Astrocyte (in vitro differentiated cells and primary cell): ENCODE data around the gene TTC23. TPM values are rescaled to one million over a fixed set of nuclear protein-coding genes. Genes with fewer than 3 reads are reported as not detected.

Experiments
- DNase-seq: peaks from one replicate; pipeline ENCODE4 v3.0.0-alpha.2; 2010; ENCODE audit warnings: low read depth
- FAIRE-seq: peaks from 2 replicates; lab custom pipeline; 2011; peaks lifted over from hg19 to GRCh38; lab: Jason Lieb, UNC
- H2AFZ ChIP-seq: 2 replicates; pipeline ENCODE4 v1.6.0; 2012; ENCODE audit warnings: low read depth, low read length, inconsistent platforms
- H3K27ac ChIP-seq: 2 replicates; pipeline ENCODE4 v1.5.1; 2011; ENCODE audit warnings: low read depth, low read length, inconsistent platforms
- H3K27me3 ChIP-seq: 2 replicates; pipeline ENCODE4 v1.6.0; 2011; ENCODE audit warnings: low read length, inconsistent platforms; ENCODE audit not compliant: insufficient read depth
- H3K36me3 ChIP-seq: 2 replicates; pipeline ENCODE4 v1.5.1; 2011; ENCODE audit warnings: low read length, inconsistent platforms; ENCODE audit not compliant: insufficient read depth
- H3K4me1 ChIP-seq: 2 replicates; pipeline ENCODE4 v1.5.1; 2011; ENCODE audit warnings: low read length, inconsistent platforms; ENCODE audit not compliant: insufficient read depth
- H3K4me2 ChIP-seq: 2 replicates; pipeline ENCODE4 v1.6.0; 2012; ENCODE audit warnings: low read length, inconsistent platforms
- H3K4me3 ChIP-seq: 2 replicates; pipeline ENCODE4 v1.5.1; 2011; ENCODE audit warnings: low read depth, mild to moderate bottlenecking, low read length, inconsistent platforms; ENCODE audit not compliant: insufficient read depth
- H3K79me2 ChIP-seq: 2 replicates; pipeline ENCODE4 v1.6.0; 2012; ENCODE audit warnings: mild to moderate bottlenecking, low read length, inconsistent platforms; ENCODE audit not compliant: insufficient read depth
- H3K9ac ChIP-seq: 2 replicates; pipeline ENCODE4 v1.6.0; 2012; ENCODE audit warnings: mild to moderate bottlenecking, low read length, inconsistent platforms
- H3K9me3 ChIP-seq: 2 replicates; pipeline ENCODE4 v1.5.1; 2012; ENCODE audit warnings: low read depth, mild to moderate bottlenecking, low read length, inconsistent platforms; ENCODE audit not compliant: insufficient read depth
- H4K20me1 ChIP-seq: 2 replicates; pipeline ENCODE4 v1.6.0; 2012; ENCODE audit warnings: low read length, inconsistent platforms; ENCODE audit not compliant: insufficient read depth
- H3K27ac Mint-ChIP-seq: one replicate; pipeline ENCODE4 v1.8.0; 2021; ENCODE audit warnings: mild to moderate bottlenecking, mixed read lengths; ENCODE audit not compliant: unreplicated experiment
- H3K27me3 Mint-ChIP-seq: one replicate; pipeline ENCODE4 v1.8.0; 2021; ENCODE audit warnings: low read depth, mixed read lengths; ENCODE audit not compliant: unreplicated experiment
- H3K36me3 Mint-ChIP-seq: one replicate; pipeline ENCODE4 v1.8.0; 2021; ENCODE audit warnings: low read depth, mixed read lengths; ENCODE audit not compliant: unreplicated experiment
- H3K4me1 Mint-ChIP-seq: one replicate; pipeline ENCODE4 v1.8.0; 2021; ENCODE audit warnings: low read depth, mixed read lengths; ENCODE audit not compliant: unreplicated experiment
- H3K4me3 Mint-ChIP-seq: one replicate; pipeline ENCODE4 v1.8.0; 2021; ENCODE audit warnings: mild to moderate bottlenecking, moderate library complexity, mixed read lengths; ENCODE audit not compliant: unreplicated experiment
- H3K9me3 Mint-ChIP-seq: one replicate; pipeline ENCODE4 v1.8.0; 2021; ENCODE audit warnings: mild to moderate bottlenecking, mixed read lengths; ENCODE audit not compliant: unreplicated experiment
- CTCF ChIP-seq: IDR thresholded peaks from 2 replicates; pipeline ENCODE4 v1.5.1; 2011; ENCODE audit warnings: low read depth, mild to moderate bottlenecking, inconsistent platforms, low read length, moderate library complexity; ENCODE audit not compliant: insufficient read depth
- EZH2 ChIP-seq: IDR thresholded peaks from 2 replicates; pipeline ENCODE4 v1.6.1; 2012; ENCODE audit warnings: mild to moderate bottlenecking, low read length, inconsistent platforms; ENCODE audit not compliant: insufficient read depth
- total RNA-seq: library from RNA; stranded (reverse); gene quantifications from 2 replicates; pipeline ENCODE4 v1.2.1, GENCODE V29; 2021

TTC23 gene
- total RNA-seq, 1 donor from 2014 or later = 20.2 TPM

- Mint-ChIP-seq H3K4me3 (no peak overlapping the region), H3K27me3 (no peaks in the 10 kb centered on the region), H3K27ac (no peak overlapping the region), H3K36me3 (peaks cover 10% of the 10 kb centered on the region), H3K9me3 (peaks cover 4% of the 10 kb centered on the region), H3K4me1 (peaks cover 19% of the 10 kb centered on the region)
- H3K4me3 ChIP-seq = no peak overlapping the region
- no peak for FAIRE-seq
- no peaks in the 10 kb centered on the region for H4K20me1 ChIP-seq
- H2AFZ ChIP-seq = no peak overlapping the region
- H3K27ac ChIP-seq = no peak overlapping the region
- H3K4me2 ChIP-seq = no peak overlapping the region
- no peaks in the 10 kb centered on the region for H3K9me3 ChIP-seq
- H3K4me1 ChIP-seq = no peaks in the 10 kb centered on the region
- H3K36me3 ChIP-seq = no peaks in the 10 kb centered on the region
- H3K9ac ChIP-seq = no peak overlapping the region
- no peak for DNase-seq
- no peaks in the 10 kb centered on the region for H3K27me3 ChIP-seq
- TF ChIP-seq EZH2 (no peak), CTCF (no peak)
- H3K79me2 ChIP-seq = no peaks in the 10 kb centered on the region
Measured at GRCh38 chr15:99265541-99266070, 16.2 kb upstream of the TTC23 start.

DNA sequence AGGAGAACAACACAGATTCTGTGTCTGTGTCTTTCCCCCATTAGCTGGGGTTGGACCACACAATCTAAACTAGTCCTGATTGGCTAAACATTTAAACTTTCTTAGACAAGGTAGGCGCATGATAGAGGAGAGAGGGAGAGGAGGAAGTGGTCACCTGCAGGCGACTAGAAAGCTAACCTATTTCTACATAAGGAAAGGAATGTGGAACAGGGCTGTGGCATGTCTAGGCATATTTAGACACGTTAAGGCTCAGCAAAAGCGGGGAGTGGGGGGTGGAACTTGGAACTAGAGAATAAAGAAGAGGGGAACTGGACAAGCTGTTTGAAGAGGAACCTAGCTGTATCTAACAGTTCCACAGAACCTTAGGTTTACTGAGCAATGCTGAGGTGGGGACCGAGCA, 14.7 kb upstream of the TTC23 start:
- Mint-ChIP-seq H3K36me3 (peaks cover 10% of the 10 kb centered on the region), H3K27ac (peak overlapping the region; percentile 64), H3K27me3 (no peaks in the 10 kb centered on the region), H3K4me1 (peaks cover 19% of the 10 kb centered on the region), H3K9me3 (peaks cover 4% of the 10 kb centered on the region), H3K4me3 (peak overlapping the region; percentile 6)
- TF ChIP-seq EZH2 = no peak
- no peak for TF ChIP-seq CTCF
- no peak overlapping the region for H3K4me2 ChIP-seq
- H3K9me3 ChIP-seq = no peaks in the 10 kb centered on the region
- H3K36me3 ChIP-seq = no peaks in the 10 kb centered on the region
- FAIRE-seq (no peak), DNase-seq (no peak)
- H3K4me1 ChIP-seq = no peaks in the 10 kb centered on the region
- H4K20me1 ChIP-seq = no peaks in the 10 kb centered on the region
- no peak overlapping the region for H3K27ac ChIP-seq
- no peak overlapping the region for H3K4me3 ChIP-seq
- H3K27me3 ChIP-seq = no peaks in the 10 kb centered on the region
- H2AFZ ChIP-seq = no peak overlapping the region
- no peaks in the 10 kb centered on the region for H3K79me2 ChIP-seq
- H3K9ac ChIP-seq = no peak overlapping the region

DNA sequence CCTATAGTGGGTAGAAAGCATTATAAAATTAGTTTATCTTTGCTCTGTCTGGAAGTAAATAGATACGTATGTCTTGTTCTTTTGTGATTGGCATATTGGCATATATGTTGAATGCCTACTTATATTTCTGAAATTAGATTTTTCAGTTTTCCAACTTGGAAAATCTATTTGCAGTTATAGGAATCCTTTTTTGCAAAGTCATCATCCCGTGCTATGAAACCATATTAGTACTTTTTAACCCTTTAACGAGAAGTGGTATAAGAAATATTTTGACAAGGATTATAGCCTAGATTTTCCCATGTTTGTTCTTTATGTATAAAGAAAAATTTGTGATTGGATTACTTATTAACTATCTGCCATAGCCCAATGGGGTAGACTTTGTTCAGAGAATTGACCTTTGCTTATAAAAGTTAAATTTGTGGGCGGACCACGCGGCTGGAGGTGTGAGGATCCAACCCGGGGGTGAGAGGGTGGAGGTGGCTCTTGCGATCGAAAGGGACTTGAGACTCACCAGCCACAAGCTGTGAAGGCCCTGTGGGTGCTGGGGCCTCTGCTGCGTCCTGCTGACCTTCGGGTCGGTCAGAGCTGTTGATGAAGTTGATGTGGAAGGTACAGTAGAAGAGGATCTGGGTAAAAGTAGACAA, 7.8 kb upstream of the TTC23 start:
- H3K79me2 ChIP-seq = no peaks in the 10 kb centered on the region
- H3K27me3 ChIP-seq = no peaks in the 10 kb centered on the region
- peaks cover 10% of the 10 kb centered on the region for H3K4me1 ChIP-seq
- H3K27ac Mint-ChIP-seq = no peak overlapping the region
- TF ChIP-seq EZH2 (no peak), CTCF (no peak)
- H3K4me1 Mint-ChIP-seq = peaks cover 21% of the 10 kb centered on the region
- no peaks in the 10 kb centered on the region for H3K9me3 Mint-ChIP-seq
- FAIRE-seq (no peak), DNase-seq (no peak)
- no peaks in the 10 kb centered on the region for H3K36me3 ChIP-seq
- no peaks in the 10 kb centered on the region for H3K9me3 ChIP-seq
- peaks cover 10% of the 10 kb centered on the region for H3K36me3 Mint-ChIP-seq
- no peak overlapping the region for H3K4me3 ChIP-seq
- no peak overlapping the region for H3K4me3 Mint-ChIP-seq
- no peak overlapping the region for H3K4me2 ChIP-seq
- H4K20me1 ChIP-seq = no peaks in the 10 kb centered on the region
- H3K27ac ChIP-seq = no peak overlapping the region
- H2AFZ ChIP-seq = no peak overlapping the region
- no peaks in the 10 kb centered on the region for H3K27me3 Mint-ChIP-seq
- H3K9ac ChIP-seq = no peak overlapping the region
